ENCODE measurements around the gene HMX3. TPM values are rescaled to one million over a fixed set of nuclear protein-coding genes. Genes with fewer than 3 reads are reported as not detected.

HMX3 gene
- total RNA-seq, 2 experiments from 2014 or later: 0.34 TPM; not detected in 1

- Mint-ChIP-seq H3K36me3 (ENCODE audit: low read depth) (peaks cover 21% of the 10 kb centered on the region), H3K9me3 (no peaks in the 10 kb centered on the region), H3K27me3 (peaks cover 41% of the 10 kb centered on the region), H3K4me1 (ENCODE audit: low read depth) (peaks cover 65% of the 10 kb centered on the region), H3K4me3 (peak overlapping the region; percentile 89), H3K27ac (peak overlapping the region; percentile 12)
- no peak for TF ChIP-seq CTCF (IDR thresholded peaks at IDR 0.05)
- Histone ChIP-seq H3K27me3 (ENCODE audit: control insufficient read depth in 1 of 2, insufficient read depth in 2 of 2, low read length in 2 of 2) (peaks cover 51 to 53% of the 10 kb centered on the region in 2 experiments), H3K27ac (ENCODE audit: low read depth in 1 of 2, low read length in 2 of 2) (no peak overlapping the region), H3K9me3 (ENCODE audit: control insufficient read depth in 1 of 2, insufficient read depth in 1 of 2, low read length in 2 of 2) (peaks cover 0 to 37% of the 10 kb centered on the region in 2 experiments), H3K4me3 (ENCODE audit: low read length) (peak overlapping the region; percentile 58), H3K36me3 (ENCODE audit: insufficient read depth, low read length) (peaks cover 5% of the 10 kb centered on the region), H3K4me1 (ENCODE audit: insufficient read depth, low read length) (peaks cover 74% of the 10 kb centered on the region)
- ChIA-PET POLR2A (interaction anchor here (1.2 to 3.4 kb wide), 4 partner anchors 12 to 143 kb away, joined by 3 to 32 read pairs (median 24); partner anchors contain the start of genes ACADSB and IKZF5), CTCF (interaction anchor here (0.7 to 1.9 kb wide), 3 partner anchors 10 to 76 kb away, joined by 3 to 4 read pairs (median 4); no protein-coding TSS in a partner anchor)
- ATAC-seq (ENCODE audit: poor library complexity) (no peak), DNase-seq (peak in 4 of 14 experiments; percentile 21 to 53 (median 51))
- intact Hi-C loops (cut with DNase I, micrococcal nuclease): loop anchor here (5.0 to 10.0 kb wide), 8 partner anchors 144 to 1766 kb away; partner anchors contain the start of genes ACADSB (in 1 of the 2), EEF1AKMT2 (in 1 of the 2), FAM24B (in 1 of the 2) and IKZF5 (in 1 of the 2)
These were observed 15.4 kb downstream of the HMX3 start for GRCh38 chr10:123150986-123151736.

- peaks cover 27% of the 10 kb centered on the region for H3K36me3 Mint-ChIP-seq (ENCODE audit: low read depth)
- no peak for ATAC-seq (ENCODE audit: poor library complexity)
- no peaks in the 10 kb centered on the region for H3K9me3 Mint-ChIP-seq
- H3K4me1 ChIP-seq (ENCODE audit: insufficient read depth, low read length): peaks cover 74% of the 10 kb centered on the region
- peak overlapping the region; percentile 12 for H3K27ac Mint-ChIP-seq
- ChIA-PET POLR2A (interaction anchor here (2.7 to 3.4 kb wide), 3 partner anchors 12 to 144 kb away, joined by 23 to 32 read pairs (median 24); partner anchors contain the start of genes ACADSB and IKZF5), CTCF (interaction anchor here (1.8 kb wide), 1 partner anchor 19 kb away, joined by 4 read pairs; no protein-coding TSS in a partner anchor)
- H3K4me3 Mint-ChIP-seq: peak overlapping the region; percentile 89
- H3K4me3 ChIP-seq (ENCODE audit: low read length): peak overlapping the region; percentile 58
- H3K9me3 ChIP-seq (ENCODE audit: control insufficient read depth in 1 of 2, insufficient read depth in 1 of 2, low read length in 2 of 2): peaks cover 0 to 32% of the 10 kb centered on the region in 2 experiments
- peaks cover 46 to 47% of the 10 kb centered on the region in 2 experiments for H3K27me3 ChIP-seq (ENCODE audit: control insufficient read depth in 1 of 2, insufficient read depth in 2 of 2, low read length in 2 of 2)
- peaks cover 10% of the 10 kb centered on the region for H3K36me3 ChIP-seq (ENCODE audit: insufficient read depth, low read length)
- peaks cover 67% of the 10 kb centered on the region for H3K4me1 Mint-ChIP-seq (ENCODE audit: low read depth)
- intact Hi-C loops (cut with DNase I, micrococcal nuclease): loop anchor here (5.0 to 10.0 kb wide), 8 partner anchors 144 to 1766 kb away; partner anchors contain the start of genes ACADSB (in 1 of the 2), EEF1AKMT2 (in 1 of the 2), FAM24B (in 1 of the 2) and IKZF5 (in 1 of the 2)
- no peak for DNase-seq
- no peak overlapping the region for H3K27ac ChIP-seq (ENCODE audit: low read depth in 1 of 2, low read length in 2 of 2)
- no peak for TF ChIP-seq CTCF (IDR thresholded peaks at IDR 0.05)
- peaks cover 38% of the 10 kb centered on the region for H3K27me3 Mint-ChIP-seq
These were observed 16.0 kb downstream of the HMX3 start for GRCh38 chr10:123151737-123152135.

- POLR2A ChIA-PET: interaction anchor here (0.8 to 4.6 kb wide), 13 partner anchors 8 to 779 kb away, joined by 3 to 80 read pairs (median 7); partner anchors contain the start of genes ACADSB, C10orf88, FAM24B and IKZF5
- Mint-ChIP-seq H3K27ac (peak overlapping the region; percentile 97), H3K4me1 (ENCODE audit: low read depth) (peaks cover 78% of the 10 kb centered on the region), H3K27me3 (peaks cover 30% of the 10 kb centered on the region), H3K9me3 (no peaks in the 10 kb centered on the region), H3K36me3 (ENCODE audit: low read depth) (peaks cover 46% of the 10 kb centered on the region), H3K4me3 (peak overlapping the region; percentile 100)
- ATAC-seq (ENCODE audit: poor library complexity) (no peak), DNase-seq (no peak)
- intact Hi-C loops (cut with DNase I, micrococcal nuclease): loop anchor here (1.0 to 10.0 kb wide), 11 partner anchors 88 to 1764 kb away; partner anchors contain the start of genes ACADSB (in 2 of the 2), IKZF5 (in 2 of the 2), EEF1AKMT2 (in 1 of the 2) and FAM24B (in 1 of the 2)
- H3K27me3 ChIP-seq (ENCODE audit: control insufficient read depth in 1 of 2, insufficient read depth in 2 of 2, low read length in 2 of 2): peaks cover 29% of the 10 kb centered on the region in 2 experiments
- H3K4me3 ChIP-seq (ENCODE audit: low read length): peak overlapping the region; percentile 95
- no peak for TF ChIP-seq CTCF (IDR thresholded peaks at IDR 0.05)
- H3K9me3 ChIP-seq (ENCODE audit: control insufficient read depth in 1 of 2, insufficient read depth in 1 of 2, low read length in 2 of 2): peaks cover 0 to 19% of the 10 kb centered on the region in 2 experiments
- peaks cover 59% of the 10 kb centered on the region for H3K4me1 ChIP-seq (ENCODE audit: insufficient read depth, low read length)
- peaks cover 29% of the 10 kb centered on the region for H3K36me3 ChIP-seq (ENCODE audit: insufficient read depth, low read length)
- CTCF ChIA-PET: interaction anchor here (2.5 kb wide), 1 partner anchor 20 kb away, joined by 11 read pairs; no protein-coding TSS in a partner anchor
- H3K27ac ChIP-seq (ENCODE audit: low read depth in 1 of 2, low read length in 2 of 2): peak overlapping the region; percentile 24 to 71
These were observed 17.8 kb downstream of the HMX3 start for GRCh38 chr10:123153486-123154091.
